ENCODE data around the gene HILPDA. TPM values are rescaled to one million over a fixed set of nuclear protein-coding genes. Genes with fewer than 3 reads are reported as not detected.
"Not testable (repeated sequence)": the region's sequence is repeated elsewhere in the genome, so short reads cannot be mapped to it uniquely, and the experiment has no call there.

Gene HILPDA
- total RNA-seq, 1 donor from 2014 or later: 46.4 TPM

DNA sequence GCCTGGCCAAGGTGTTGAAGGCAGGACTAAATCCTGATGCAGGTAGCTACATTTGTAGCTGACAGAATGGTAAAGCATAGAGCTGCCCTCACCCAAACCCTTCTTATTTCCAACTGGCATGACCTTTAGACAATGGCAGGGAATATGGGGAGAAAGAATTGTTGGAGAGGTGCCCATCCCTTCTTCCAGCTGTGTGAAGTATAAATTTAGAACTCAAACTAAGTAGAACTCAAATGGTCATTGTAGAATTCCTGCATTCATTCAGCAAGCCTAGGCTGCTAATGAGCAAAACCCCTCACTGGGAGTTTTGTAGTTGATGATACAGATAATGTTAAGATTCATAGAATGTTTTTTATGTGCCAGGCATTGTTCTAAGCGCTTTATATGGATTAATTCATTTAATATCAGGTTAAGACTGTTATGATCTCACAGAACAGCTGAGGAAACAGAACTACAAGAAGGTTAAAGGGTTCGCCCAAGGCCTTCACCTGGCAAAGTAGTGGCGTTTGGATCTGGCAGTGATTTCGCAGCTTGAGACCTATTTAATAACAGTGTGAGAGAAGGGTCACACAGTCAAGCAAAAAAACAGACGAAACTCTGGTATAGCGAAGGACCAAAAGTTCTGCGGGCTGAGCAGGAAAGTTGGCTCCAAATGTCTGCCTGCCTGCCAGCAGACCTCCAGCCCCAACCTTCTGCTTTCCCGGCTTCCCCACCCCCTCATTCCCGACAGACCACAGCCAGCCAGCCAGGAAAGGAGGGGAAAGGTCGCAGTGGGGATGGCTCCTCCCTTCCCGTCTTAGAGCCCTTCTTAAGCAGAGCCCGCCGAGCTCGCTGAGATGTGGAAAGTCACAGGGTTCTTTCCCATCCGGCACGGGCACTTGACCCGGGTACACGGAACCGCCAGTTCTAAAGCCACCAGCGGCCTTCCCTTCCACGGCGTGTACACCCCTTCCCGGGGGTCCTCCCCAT, 1.6 kb upstream of the HILPDA start:
- peak overlapping the region in 1 of 2 donors; percentile 79 for H3K4me3 ChIP-seq
- intact Hi-C loops (cut with DNase I): loop anchor here (2.0 to 10.0 kb wide), 2 partner anchors 49 to 77 kb away; partner anchors contain the start of gene IMPDH1
- DNase-seq (ENCODE audit: extremely low spot score in 2 of 2): peak in 1 of 2 donors; percentile 94
- H3K27me3 ChIP-seq: no peaks in the 10 kb centered on the region
- H3K27ac ChIP-seq: peak overlapping the region; percentile 91
- peaks cover 0 to 5% of the 10 kb centered on the region in 2 donors for H3K36me3 ChIP-seq
- H3K9me3 ChIP-seq: no peaks in the 10 kb centered on the region
- peaks cover 40% of the 10 kb centered on the region for H3K4me1 ChIP-seq
- TF ChIP-seq POLR2A (IDR thresholded peaks at IDR 0.05) (peak in 1 of 2 donors; percentile 17), POLR2AphosphoS5 (IDR thresholded peaks at IDR 0.05; ENCODE audit: insufficient read depth in 1 of 2, low read depth in 1 of 2) (peak; percentile 33 to 81)
- TF ChIP-seq, protein P1, sequence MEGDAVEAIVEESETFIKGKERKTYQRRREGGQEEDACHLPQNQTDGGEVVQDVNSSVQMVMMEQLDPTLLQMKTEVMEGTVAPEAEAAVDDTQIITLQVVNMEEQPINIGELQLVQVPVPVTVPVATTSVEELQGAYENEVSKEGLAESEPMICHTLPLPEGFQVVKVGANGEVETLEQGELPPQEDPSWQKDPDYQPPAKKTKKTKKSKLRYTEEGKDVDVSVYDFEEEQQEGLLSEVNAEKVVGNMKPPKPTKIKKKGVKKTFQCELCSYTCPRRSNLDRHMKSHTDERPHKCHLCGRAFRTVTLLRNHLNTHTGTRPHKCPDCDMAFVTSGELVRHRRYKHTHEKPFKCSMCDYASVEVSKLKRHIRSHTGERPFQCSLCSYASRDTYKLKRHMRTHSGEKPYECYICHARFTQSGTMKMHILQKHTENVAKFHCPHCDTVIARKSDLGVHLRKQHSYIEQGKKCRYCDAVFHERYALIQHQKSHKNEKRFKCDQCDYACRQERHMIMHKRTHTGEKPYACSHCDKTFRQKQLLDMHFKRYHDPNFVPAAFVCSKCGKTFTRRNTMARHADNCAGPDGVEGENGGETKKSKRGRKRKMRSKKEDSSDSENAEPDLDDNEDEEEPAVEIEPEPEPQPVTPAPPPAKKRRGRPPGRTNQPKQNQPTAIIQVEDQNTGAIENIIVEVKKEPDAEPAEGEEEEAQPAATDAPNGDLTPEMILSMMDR (IDR thresholded peaks at IDR 0.05): no peak

DNA sequence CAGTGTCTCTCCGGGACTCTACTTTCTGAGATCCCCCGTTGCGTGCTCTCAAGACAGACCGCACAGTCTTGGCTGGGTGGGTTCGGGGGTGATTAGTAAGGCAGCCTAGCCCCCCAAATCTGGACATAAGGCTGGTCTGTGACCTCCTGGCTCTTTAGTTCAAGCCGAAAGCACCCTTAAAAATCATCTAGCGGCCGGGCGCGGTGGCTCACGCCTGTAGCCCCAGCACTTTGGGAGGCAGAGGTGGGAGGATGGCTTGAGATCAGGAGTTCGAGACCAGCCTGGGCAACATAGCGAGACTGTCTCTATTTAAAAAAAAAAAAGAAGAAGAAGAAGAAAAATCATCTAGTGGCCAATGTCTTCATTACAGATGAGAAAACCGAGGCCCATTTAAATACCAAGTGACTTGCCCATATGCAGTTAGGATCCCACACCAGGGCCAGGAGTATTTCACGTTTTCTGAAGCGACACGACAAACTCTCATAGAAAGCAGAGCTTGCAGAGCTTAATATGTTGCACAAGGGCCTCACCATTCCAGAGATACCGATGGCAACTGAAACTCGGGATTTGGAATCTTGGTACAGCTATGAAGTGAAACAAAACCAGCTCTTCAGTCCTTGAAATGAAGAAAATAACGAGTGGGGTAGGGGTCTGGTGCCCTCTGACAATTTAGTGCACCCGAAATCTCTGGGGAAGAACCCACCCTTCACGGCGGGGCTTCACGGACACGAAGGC, 703 bp upstream of the HILPDA start:
- DNase-seq (ENCODE audit: extremely low spot score in 2 of 2): no peak
- peak overlapping the region; percentile 91 for H3K27ac ChIP-seq
- peaks cover 46% of the 10 kb centered on the region for H3K4me1 ChIP-seq
- H3K9me3 ChIP-seq: no peaks in the 10 kb centered on the region
- intact Hi-C loops (cut with DNase I): loop anchor here (2.0 to 10.0 kb wide), 2 partner anchors 50 to 76 kb away; partner anchors contain the start of gene IMPDH1
- peaks cover 0 to 5% of the 10 kb centered on the region in 2 donors for H3K36me3 ChIP-seq
- TF ChIP-seq POLR2A (IDR thresholded peaks at IDR 0.05) (no peak), POLR2AphosphoS5 (IDR thresholded peaks at IDR 0.05; ENCODE audit: insufficient read depth in 1 of 2, low read depth in 1 of 2) (peak in 1 of 2 donors; percentile 40)
- TF ChIP-seq, protein P1 (IDR thresholded peaks at IDR 0.05): no peak
- peak overlapping the region; percentile 64 to 79 for H3K4me3 ChIP-seq
- H3K27me3 ChIP-seq: no peaks in the 10 kb centered on the region

DNA sequence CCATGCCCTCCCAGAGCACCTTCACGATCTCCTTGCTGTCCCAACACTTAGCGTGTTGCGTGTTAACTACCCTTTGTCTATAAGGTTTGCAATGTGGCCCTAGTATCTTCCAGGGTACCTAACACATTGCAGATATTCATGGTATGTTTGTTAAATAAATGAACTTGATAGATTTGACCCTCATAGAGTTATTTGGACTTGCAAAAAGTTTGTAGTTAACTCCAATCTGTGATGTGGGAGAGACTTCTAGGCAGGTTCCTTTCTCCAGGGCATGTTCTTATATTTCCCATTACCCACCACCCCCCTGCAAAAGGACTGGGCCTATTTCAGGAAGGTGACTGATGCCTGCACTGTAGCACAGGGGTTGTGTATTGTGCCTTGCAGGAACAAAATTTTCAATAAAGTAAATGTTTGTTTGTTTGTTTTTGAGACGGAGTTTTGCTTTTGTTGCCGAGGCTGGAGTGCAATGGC, 612 bp downstream of the HILPDA start:
- Histone ChIP-seq H3K27ac (peak overlapping the region; percentile 91), H3K36me3 (peaks cover 0 to 5% of the 10 kb centered on the region in 2 donors), H3K4me1 (peaks cover 46% of the 10 kb centered on the region), H3K9me3 (no peaks in the 10 kb centered on the region), H3K4me3 (peak overlapping the region; percentile 64 to 79), H3K27me3 (no peaks in the 10 kb centered on the region)
- intact Hi-C loops (cut with DNase I): loop anchor here (10.0 kb wide), 1 partner anchor 51 kb away; the partner anchor contains the start of gene IMPDH1
- TF ChIP-seq POLR2A (IDR thresholded peaks at IDR 0.05) (no peak), POLR2AphosphoS5 (IDR thresholded peaks at IDR 0.05; ENCODE audit: insufficient read depth in 1 of 2, low read depth in 1 of 2) (no peak)
- TF ChIP-seq, protein P1 (IDR thresholded peaks at IDR 0.05): no peak
- DNase-seq (ENCODE audit: extremely low spot score in 2 of 2): no peak

DNA sequence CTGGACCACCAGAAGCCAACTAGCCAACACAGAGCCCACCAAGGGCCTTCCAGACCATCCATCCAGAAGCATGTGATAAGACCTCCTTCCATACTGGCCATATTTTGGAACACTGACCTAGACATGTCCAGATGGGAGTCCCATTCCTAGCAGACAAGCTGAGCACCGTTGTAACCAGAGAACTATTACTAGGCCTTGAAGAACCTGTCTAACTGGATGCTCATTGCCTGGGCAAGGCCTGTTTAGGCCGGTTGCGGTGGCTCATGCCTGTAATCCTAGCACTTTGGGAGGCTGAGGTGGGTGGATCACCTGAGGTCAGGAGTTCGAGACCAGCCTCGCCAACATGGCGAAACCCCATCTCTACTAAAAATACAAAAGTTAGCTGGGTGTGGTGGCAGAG, 1.7 kb downstream of the HILPDA start:
- DNase-seq (ENCODE audit: extremely low spot score in 2 of 2); H3K4me3 ChIP-seq; H3K9me3 ChIP-seq; H3K27ac ChIP-seq; H3K27me3 ChIP-seq; H3K36me3 ChIP-seq: not testable (repeated sequence)
- intact Hi-C loops (cut with DNase I): loop anchor here (10.0 kb wide), 1 partner anchor 53 kb away; the partner anchor contains the start of gene IMPDH1
- H3K4me1 ChIP-seq: peaks cover 46% of the 10 kb centered on the region

DNA sequence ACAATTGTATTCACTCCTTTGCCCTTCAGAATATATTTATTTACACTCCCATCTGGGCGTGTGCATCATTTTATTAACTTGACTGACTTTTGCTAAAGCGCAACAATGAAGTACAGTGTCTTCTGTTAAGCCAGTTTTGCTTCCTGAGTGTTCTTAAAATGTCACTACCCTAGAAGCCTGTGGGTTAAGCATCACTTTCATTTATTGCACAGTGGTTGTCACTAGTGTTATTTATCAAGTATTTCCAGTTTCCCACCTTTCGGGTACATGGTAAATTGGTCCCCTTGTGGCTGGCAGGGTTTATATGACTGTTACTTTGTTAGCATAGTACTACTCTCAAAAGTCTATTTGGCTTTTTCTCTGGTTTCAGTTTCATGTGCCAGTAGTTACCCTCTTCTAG, 3.3 kb downstream of the HILPDA start:
- peaks cover 42% of the 10 kb centered on the region for H3K4me1 ChIP-seq
- intact Hi-C loops (cut with DNase I): loop anchor here (10.0 kb wide), 1 partner anchor 54 kb away; the partner anchor contains the start of gene IMPDH1

More for the DNA sequence above, 3.3 kb downstream of the HILPDA start:
- Histone ChIP-seq H3K27ac (no peak overlapping the region), H3K27me3 (no peaks in the 10 kb centered on the region), H3K36me3 (peaks cover 0 to 5% of the 10 kb centered on the region in 2 donors), H3K4me3 (no peak overlapping the region), H3K9me3 (no peaks in the 10 kb centered on the region)
- DNase-seq (ENCODE audit: extremely low spot score in 2 of 2): no peak
- TF ChIP-seq POLR2AphosphoS5 (IDR thresholded peaks at IDR 0.05; ENCODE audit: insufficient read depth in 1 of 2, low read depth in 1 of 2) (no peak), POLR2A (IDR thresholded peaks at IDR 0.05) (no peak)
- TF ChIP-seq, protein P1 (IDR thresholded peaks at IDR 0.05): no peak
